SKM-1 treated with dmso at 0.1 percent for 144 hours (cell line): ENCODE data around the gene CCNJ.

Source experiments
- DNase-seq: peaks from one replicate; lab custom pipeline; 2025; ENCODE audit not compliant: unreplicated experiment; lab: John Stamatoyannopoulos, UW

Gene CCNJ

GRCh38 chr10:96056787-96057186 is 13.4 kb downstream of the CCNJ start:
- no peak for DNase-seq

GRCh38 chr10:96061232-96061631 is 17.8 kb downstream of the CCNJ start:
- no peak for DNase-seq

DNA sequence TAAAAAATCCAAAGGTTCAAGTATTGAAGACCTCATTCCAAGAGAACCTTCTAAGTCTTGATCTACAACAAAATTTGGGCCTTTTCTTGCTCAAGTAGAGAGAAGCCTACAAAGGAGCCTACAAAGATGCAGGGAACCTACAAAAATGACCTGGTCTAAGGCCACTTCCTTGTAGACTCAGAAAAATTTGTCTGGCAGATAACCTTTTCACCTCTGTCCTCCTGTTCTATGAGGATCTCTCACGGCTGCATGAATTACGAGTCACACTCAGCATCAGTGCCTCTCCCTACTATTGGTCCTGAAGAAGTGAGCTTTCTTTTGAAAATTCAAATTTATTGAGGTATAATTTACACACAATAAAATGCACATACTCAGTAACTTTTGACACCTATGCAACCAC is 29.3 kb downstream of the CCNJ start:
- no peak for DNase-seq

GRCh38 chr10:96073722-96074121 is 30.3 kb downstream of the CCNJ start:
- DNase-seq: no peak

DNA sequence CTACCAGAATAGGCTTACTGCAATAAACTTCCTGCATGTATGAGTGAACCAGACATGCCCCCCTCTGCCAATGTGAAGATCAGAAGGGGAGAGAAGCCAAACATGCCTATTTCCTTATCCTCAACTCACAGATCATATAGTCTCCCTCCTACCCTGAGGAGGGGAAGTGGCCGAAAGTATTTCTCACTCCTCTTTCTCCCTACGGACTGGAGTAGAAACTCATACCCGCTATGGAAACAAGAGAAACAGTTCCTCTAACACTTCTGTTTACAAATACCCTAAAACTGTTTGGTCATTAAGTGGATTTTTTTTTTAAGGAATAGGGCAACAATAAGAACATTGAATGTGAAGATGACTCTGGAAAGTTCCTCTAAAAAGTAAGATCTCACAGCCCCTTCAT is 31.4 kb downstream of the CCNJ start:
- DNase-seq: no peak

- DNase-seq: no peak
Observed at GRCh38 chr10:96075977-96076376, 32.6 kb downstream of the CCNJ start.

- DNase-seq: no peak
Observed at GRCh38 chr10:96077156-96077555, 33.8 kb downstream of the CCNJ start.

DNA sequence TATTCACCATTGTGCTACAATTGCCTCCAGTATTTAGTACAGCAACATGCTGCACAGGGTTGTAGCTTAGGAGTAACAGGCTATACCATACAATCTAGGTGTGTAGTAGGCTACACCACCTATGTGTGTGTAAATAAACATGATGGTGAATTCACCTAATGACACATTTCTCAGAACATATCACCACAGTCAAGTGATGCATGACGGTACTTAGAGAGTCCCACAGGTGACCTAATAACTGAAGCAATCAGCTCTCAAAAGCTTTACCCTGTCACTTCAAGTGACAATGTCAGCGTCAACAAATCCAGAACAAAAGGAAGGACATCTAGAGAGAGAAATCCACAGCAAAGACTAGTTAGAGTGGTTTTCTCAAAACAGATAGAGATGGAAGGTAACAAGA is 38.8 kb downstream of the CCNJ start:
- no peak for DNase-seq

- no peak for DNase-seq
Observed at GRCh38 chr10:96082748-96083147, 39.4 kb downstream of the CCNJ start.

DNA sequence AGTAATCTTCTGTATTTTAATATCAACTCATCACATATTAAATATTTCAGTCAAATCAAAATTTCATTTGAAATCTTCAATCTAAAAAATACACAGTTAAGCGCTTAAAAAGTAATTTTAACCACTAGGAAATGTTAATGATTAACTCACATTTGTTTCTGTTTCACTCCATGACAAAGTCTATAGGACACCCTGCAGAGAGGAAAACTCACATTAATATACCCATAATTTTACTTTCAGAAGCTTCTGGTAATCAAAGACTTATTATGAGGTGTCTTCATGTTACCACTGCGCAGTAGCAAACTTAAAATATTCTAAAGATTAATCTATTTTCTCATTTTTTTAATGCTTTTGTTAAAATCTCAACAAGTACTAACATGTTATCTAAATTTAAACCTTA is 45.7 kb downstream of the CCNJ start:
- no peak for DNase-seq

GRCh38 chr10:96089670-96090462 is 46.5 kb downstream of the CCNJ start:
- peak; percentile 85 for DNase-seq

GRCh38 chr10:96090463-96090800 is 47.0 kb downstream of the CCNJ start:
- no peak for DNase-seq

DNA sequence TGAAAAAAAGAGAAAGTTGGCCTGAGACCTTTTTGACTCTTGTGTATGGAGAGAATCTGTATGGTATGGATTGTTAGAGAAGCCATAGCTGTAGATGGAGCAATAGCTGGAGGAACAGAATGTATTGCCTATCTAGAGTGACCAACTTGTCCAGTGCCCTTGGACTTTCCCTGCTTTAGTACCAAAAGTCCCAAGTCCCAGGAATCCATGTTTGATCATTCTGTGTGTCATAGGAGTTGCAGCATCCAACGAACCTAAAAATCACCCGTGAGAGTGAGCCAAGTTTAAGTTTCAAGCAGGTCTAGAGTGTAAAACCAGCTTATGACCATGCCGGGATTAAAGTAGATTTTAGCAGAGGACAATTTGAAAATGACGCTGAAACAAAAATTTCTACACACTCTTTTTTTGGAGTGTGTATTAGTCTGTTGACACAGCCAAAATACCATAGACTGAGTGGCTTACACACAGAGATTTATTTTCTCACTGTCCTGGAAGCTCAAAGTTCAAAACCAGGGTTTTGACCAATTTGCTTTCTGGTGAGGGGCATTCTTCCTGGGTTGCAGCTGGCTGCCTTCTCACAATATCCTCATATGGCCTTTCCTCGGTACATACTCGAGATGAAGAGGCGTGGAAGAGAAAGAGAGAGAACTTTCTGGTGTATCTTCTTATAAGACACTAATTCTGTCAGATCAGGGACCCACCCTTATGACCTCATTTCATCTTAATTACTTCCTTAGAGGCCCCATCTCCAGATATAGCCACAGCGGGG is 49.8 kb downstream of the CCNJ start:
- no peak for DNase-seq

DNA sequence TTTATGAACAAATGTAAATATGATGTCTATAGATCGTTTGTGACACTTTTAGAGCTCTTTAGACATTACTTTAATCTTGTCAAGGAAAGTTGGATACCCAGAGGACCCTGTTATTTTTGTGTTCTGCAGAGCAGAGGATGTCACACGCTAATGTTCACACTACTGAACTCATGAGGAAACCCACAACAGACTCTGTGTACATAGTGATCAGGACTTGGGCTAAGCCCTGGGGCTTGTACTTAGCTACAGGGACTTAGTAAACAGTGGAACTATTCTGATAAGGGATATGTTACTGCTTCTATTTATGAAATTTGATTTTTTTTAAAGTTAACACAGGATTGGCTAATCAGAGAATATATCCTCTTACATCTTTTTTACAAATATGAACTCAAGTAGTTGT is 50.6 kb downstream of the CCNJ start:
- no peak for DNase-seq

DNA sequence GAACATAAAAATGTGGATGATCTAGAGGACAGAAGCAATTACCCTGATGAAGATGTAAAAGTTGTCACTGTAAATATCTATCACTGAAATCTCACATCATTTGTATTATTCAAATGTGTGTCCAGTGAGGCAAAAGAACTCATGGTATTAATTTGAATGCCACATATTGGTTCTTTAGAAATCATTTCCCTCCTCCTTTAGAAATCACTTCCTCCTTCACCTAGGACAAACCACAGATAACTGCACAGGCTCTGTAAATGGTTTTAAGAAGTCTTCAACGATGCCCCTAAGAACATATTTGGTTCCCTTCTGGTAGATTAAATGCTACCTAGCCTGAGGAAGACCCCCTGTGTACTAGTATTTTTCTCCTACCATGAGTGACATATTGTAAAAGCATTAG is 53.6 kb downstream of the CCNJ start:
- peak; percentile 32 for DNase-seq

DNA sequence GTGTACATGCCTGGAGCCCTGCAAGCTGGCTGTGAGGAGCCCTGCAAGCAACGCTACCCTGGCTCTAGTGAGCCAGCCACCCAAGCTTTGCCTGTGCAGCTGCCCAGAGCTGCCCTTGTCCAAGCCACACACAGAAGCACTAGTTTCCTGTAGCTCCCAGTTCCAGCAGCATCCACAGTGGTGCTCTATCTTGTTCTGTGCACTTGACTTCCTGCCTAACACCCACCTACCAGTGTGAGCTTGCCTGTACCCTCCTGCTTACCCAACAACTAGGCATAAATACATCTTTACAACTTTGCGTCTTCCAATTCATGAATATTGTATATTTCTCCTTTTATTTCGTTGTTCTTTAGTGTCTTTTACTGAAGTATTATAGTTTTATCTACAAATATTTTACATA is 54.5 kb downstream of the CCNJ start:
- no peak for DNase-seq

GRCh38 chr10:96107623-96108038 is 64.2 kb downstream of the CCNJ start:
- DNase-seq: no peak
